Stimulated activated CD8-positive, alpha-beta memory T cell treated with anti-CD3 and anti-CD28 coated beads, Interleukin-15, amount 100 ng/mL, for 4 hours (primary cell): ENCODE data around the gene RANGRF.
"Not testable (repeated sequence)": the region's sequence is repeated elsewhere in the genome, so short reads cannot be mapped to it uniquely, and the experiment has no call there.

Experiments used
- DNase-seq, 2 donors: peaks; one replicate each; pipeline ENCODE4 v3.0.0-alpha.2; 2020; ENCODE audit warnings: low read depth in 2 of 2

RANGRF gene

GRCh38 chr17:8288336-8289102, at the start of gene RANGRF:
Gene RANGRF (plus strand): TSS chr17:8288670. CDS start chr17:8288789, 119 bp downstream.
- DNase-seq, result peak; percentile 58 to 60

GRCh38 chr17:8243827-8244226, 44.6 kb upstream of the RANGRF start:
- DNase-seq, result no peak

GRCh38 chr17:8244768-8245167, 43.7 kb upstream of the RANGRF start:
- no peak for DNase-seq

GRCh38 chr17:8248751-8249607, 39.5 kb upstream of the RANGRF start, which contains the start of gene PFAS:
Gene PFAS (plus strand): TSS chr17:8249289. CDS start chr17:8253938, 4,649 bp downstream.
- peak; percentile 94 for DNase-seq

GRCh38 chr17:8249621-8250500, 38.6 kb upstream of the RANGRF start:
- no peak for DNase-seq

- not testable (repeated sequence) for DNase-seq
Observed at GRCh38 chr17:8251411-8251810, 37.1 kb upstream of the RANGRF start.

GRCh38 chr17:8253801-8254200, 34.7 kb upstream of the RANGRF start:
- no peak for DNase-seq

- DNase-seq, result no peak
Observed at GRCh38 chr17:8254881-8255280, 33.6 kb upstream of the RANGRF start.

GRCh38 chr17:8255499-8255898, 33.0 kb upstream of the RANGRF start:
- DNase-seq, result no peak

GRCh38 chr17:8256291-8256690, 32.2 kb upstream of the RANGRF start:
- no peak for DNase-seq

GRCh38 chr17:8256691-8257090, 31.8 kb upstream of the RANGRF start:
- DNase-seq, result no peak

GRCh38 chr17:8257801-8258200, 30.7 kb upstream of the RANGRF start:
- DNase-seq, result no peak

- DNase-seq, result no peak
Observed at GRCh38 chr17:8264320-8264719, 24.1 kb upstream of the RANGRF start.

GRCh38 chr17:8264836-8265542, 23.5 kb upstream of the RANGRF start:
- no peak for DNase-seq

GRCh38 chr17:8266648-8267479, 21.6 kb upstream of the RANGRF start:
- DNase-seq, result no peak

- no peak for DNase-seq
Observed at GRCh38 chr17:8267480-8268147, 20.9 kb upstream of the RANGRF start.

- DNase-seq, result no peak
Observed at GRCh38 chr17:8268550-8269298, 19.7 kb upstream of the RANGRF start.

- no peak for DNase-seq
Observed at GRCh38 chr17:8272421-8272820, 16.0 kb upstream of the RANGRF start.

GRCh38 chr17:8273884-8274444, 14.5 kb upstream of the RANGRF start:
- no peak for DNase-seq
